Trophoblast cell (in vitro differentiated cells and primary cell): ENCODE measurements around the gene ALPP.

Source experiments
- DNase-seq, 2 donors: peaks; one replicate each; pipeline ENCODE4 v3.0.0-alpha.2; 2016
- H2AFZ ChIP-seq: 2 replicates; pipeline ENCODE4 v1.6.1; 2013; ENCODE audit warnings: low read length, moderate library complexity, mild to moderate bottlenecking; ENCODE audit not compliant: insufficient read depth, poor library complexity
- H2AK5ac ChIP-seq: 2 replicates; pipeline ENCODE4 v1.6.1; 2013; ENCODE audit warnings: mild to moderate bottlenecking, low read length
- H2BK120ac ChIP-seq: 2 replicates; pipeline ENCODE4 v1.6.1; 2013; ENCODE audit warnings: low read length, mild to moderate bottlenecking, moderate library complexity; ENCODE audit not compliant: insufficient read depth, poor library complexity
- H2BK12ac ChIP-seq: 2 replicates; pipeline ENCODE4 v1.6.1; 2013; ENCODE audit warnings: mild to moderate bottlenecking, low read length, moderate library complexity
- H2BK5ac ChIP-seq: 2 replicates; pipeline ENCODE4 v1.6.1; 2013; ENCODE audit warnings: low read length, low read depth, moderate library complexity, mild to moderate bottlenecking; ENCODE audit not compliant: poor library complexity
- H3K14ac ChIP-seq: 2 replicates; pipeline ENCODE4 v1.6.1; 2013; ENCODE audit warnings: mild to moderate bottlenecking, low read length
- H3K18ac ChIP-seq: 2 replicates; pipeline ENCODE4 v1.6.1; 2013; ENCODE audit warnings: mild to moderate bottlenecking, low read length
- H3K23ac ChIP-seq: 2 replicates; pipeline ENCODE4 v1.6.1; 2013; ENCODE audit warnings: low read length
- H3K27ac ChIP-seq: 2 replicates; pipeline ENCODE4 v1.5.1; 2013; ENCODE audit warnings: low read depth, mild to moderate bottlenecking, inconsistent platforms, low read length, moderate library complexity
- H3K27me3 ChIP-seq: 2 replicates; pipeline ENCODE4 v1.6.1; 2013; ENCODE audit warnings: inconsistent platforms, mild to moderate bottlenecking, low read length, moderate library complexity; ENCODE audit not compliant: insufficient read depth
- H3K36me3 ChIP-seq, 2 experiments: 1 replicate in 1 of 2; 2 replicates in 1 of 2; pipeline ENCODE4 v1.6.1; 2013; ENCODE audit warnings: low read length in 2 of 2, mild to moderate bottlenecking in 2 of 2, moderate library complexity in 1 of 2; ENCODE audit not compliant: insufficient read depth in 2 of 2, control insufficient read depth in 1 of 2
- H3K4ac ChIP-seq: 2 replicates; pipeline ENCODE4 v1.6.1; 2013; ENCODE audit warnings: low read depth, mild to moderate bottlenecking, low read length, moderate library complexity
- H3K4me1 ChIP-seq, 2 experiments: 1 replicate in 1 of 2; 2 replicates in 1 of 2; pipeline ENCODE4 v1.6.1; 2013; ENCODE audit warnings: low read length in 2 of 2, mild to moderate bottlenecking in 2 of 2, moderate library complexity in 1 of 2; ENCODE audit not compliant: insufficient read depth in 2 of 2, control insufficient read depth in 1 of 2
- H3K4me2 ChIP-seq: 2 replicates; pipeline ENCODE4 v1.6.1; 2013; ENCODE audit warnings: inconsistent platforms, mild to moderate bottlenecking, low read length, moderate library complexity
- H3K4me3 ChIP-seq: 2 replicates; pipeline ENCODE4 v1.5.1; 2013; ENCODE audit warnings: mild to moderate bottlenecking, low read depth, low read length, inconsistent platforms
- H3K79me1 ChIP-seq: one replicate; pipeline ENCODE4 v1.6.1; 2013; ENCODE audit warnings: low read length
- H3K79me2 ChIP-seq: 2 replicates; pipeline ENCODE4 v1.6.1; 2013; ENCODE audit warnings: low read length, mild to moderate bottlenecking; ENCODE audit not compliant: control insufficient read depth, insufficient read depth, poor library complexity
- H3K9ac ChIP-seq: 2 replicates; pipeline ENCODE4 v1.6.1; 2013; ENCODE audit warnings: mild to moderate bottlenecking, low read length
- H3K9me3 ChIP-seq: 2 replicates; pipeline ENCODE4 v1.6.1; 2013; ENCODE audit warnings: low read depth, mild to moderate bottlenecking, control low read depth, inconsistent platforms, low read length; ENCODE audit not compliant: insufficient read depth
- H4K12ac ChIP-seq: 2 replicates; pipeline ENCODE4 v1.6.1; 2013; ENCODE audit warnings: low read depth, mild to moderate bottlenecking, low read length, moderate library complexity
- H4K8ac ChIP-seq: 2 replicates; pipeline ENCODE4 v1.6.1; 2013; ENCODE audit warnings: low read depth, mild to moderate bottlenecking, low read length, moderate library complexity
- H4K91ac ChIP-seq: one replicate; pipeline ENCODE4 v1.6.1; 2013; ENCODE audit warnings: low read depth, mild to moderate bottlenecking, low read length, moderate library complexity
- WGBS: extraction: QIAGEN DNeasy Blood & Tissue Kit; methylation state at CpG from one replicate; pipeline ENCODE4 v1.1.7; 2013; ENCODE audit warnings: missing lambda C conversion rate; ENCODE audit not compliant: insufficient read length, insufficient coverage; ENCODE audit errors: extremely low coverage; 5-methylcytosine and 5-hydroxymethylcytosine counted together

The ALPP gene

DNA sequence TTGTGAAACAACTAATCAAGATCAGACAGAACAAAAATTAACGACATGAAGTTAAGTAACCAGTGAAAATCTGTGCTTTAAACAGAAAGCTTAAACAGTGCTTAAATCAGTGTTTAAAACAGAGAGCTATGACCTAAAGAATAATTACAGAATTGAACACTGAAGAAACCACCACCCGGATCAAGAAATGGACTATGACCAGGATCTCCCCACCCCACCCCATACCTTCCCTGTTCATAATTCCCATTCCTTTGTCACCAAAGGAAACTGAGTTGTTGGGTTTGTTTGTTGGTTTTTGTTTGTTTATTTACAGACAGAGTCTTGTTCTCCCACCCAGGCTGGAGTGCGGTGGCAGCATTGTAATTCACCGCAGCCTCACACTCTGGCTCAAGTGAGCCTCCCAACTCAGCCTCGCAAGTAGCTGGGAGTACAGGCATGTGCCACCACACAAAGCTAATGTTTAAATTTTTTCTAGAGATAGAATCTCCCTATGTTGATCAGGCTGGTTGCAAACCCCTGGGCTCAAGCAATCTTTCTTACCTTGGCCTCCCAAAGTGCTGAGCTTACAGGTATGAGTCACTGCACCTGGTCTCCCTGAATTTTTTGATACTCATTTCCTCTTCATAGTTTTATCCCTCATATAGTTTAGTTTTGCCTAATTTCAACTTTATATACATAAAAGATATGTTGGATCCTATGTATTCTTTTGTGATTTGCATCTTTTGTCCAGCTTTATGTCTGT, 19.9 kb downstream of the ALPP start:
- no peak overlapping the region for H4K12ac ChIP-seq
- H3K18ac ChIP-seq, result no peak overlapping the region
- H3K14ac ChIP-seq, result no peak overlapping the region
- peaks cover 2% of the 10 kb centered on the region for H3K79me1 ChIP-seq
- no peak overlapping the region for H2AFZ ChIP-seq
- no peak overlapping the region for H4K91ac ChIP-seq
- no peaks in the 10 kb centered on the region for H3K36me3 ChIP-seq
- H3K4me1 ChIP-seq, result no peaks in the 10 kb centered on the region
- no peak overlapping the region for H2BK12ac ChIP-seq
- no peak overlapping the region for H3K4ac ChIP-seq
- H3K4me3 ChIP-seq, result no peak overlapping the region
- no peak overlapping the region for H4K8ac ChIP-seq
- H2AK5ac ChIP-seq, result no peak overlapping the region
- no peak overlapping the region for H3K9ac ChIP-seq
- peak in 1 of 2 donors; percentile 25 for DNase-seq
- H3K79me2 ChIP-seq, result no peaks in the 10 kb centered on the region
- no peaks in the 10 kb centered on the region for H3K9me3 ChIP-seq
- H3K23ac ChIP-seq, result no peak overlapping the region
- no peak overlapping the region for H3K27ac ChIP-seq
- no CpG with 5 or more reads among the region's 5 CpGs for WGBS
- no peak overlapping the region for H2BK5ac ChIP-seq
- no peak overlapping the region for H2BK120ac ChIP-seq
- no peaks in the 10 kb centered on the region for H3K27me3 ChIP-seq
- H3K4me2 ChIP-seq, result no peak overlapping the region

DNA sequence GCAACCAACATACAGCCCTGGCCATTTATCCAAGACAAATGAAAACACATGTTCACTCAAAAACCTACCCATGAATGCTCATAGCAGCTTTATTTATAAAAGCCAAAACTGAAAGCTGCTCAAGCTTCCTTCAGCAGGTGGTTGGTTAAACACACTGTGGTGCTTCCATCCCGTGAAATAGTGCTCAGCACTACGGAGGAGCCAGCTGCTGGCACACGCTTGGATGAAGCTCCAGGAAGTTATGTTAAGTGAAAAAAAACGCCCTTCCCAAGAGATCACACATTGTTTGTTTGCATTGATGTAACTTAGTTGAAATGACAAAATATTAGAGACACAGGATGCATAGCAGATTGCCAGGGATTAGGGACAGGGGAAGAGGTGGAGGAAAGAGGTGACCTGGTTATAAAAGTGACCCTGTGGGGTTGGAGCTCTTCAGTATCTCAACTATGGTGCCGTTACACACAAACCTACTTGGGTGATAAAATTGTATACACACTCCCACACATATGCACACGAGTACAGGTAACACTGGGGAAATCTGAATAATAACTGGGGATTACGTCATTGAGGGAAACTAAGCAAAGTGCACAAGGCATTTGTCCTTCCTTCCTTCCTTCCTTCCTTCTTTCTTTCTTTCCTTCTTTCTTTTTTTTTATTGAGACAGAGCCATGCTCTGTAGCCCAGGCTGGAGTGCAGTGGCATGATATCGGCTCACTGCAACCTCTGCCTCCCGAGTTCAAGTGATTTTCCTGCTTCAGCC, 21.9 kb downstream of the ALPP start:
- Histone ChIP-seq H3K27me3 (no peaks in the 10 kb centered on the region), H3K27ac (no peak overlapping the region), H4K8ac (no peak overlapping the region), H4K12ac (no peak overlapping the region), H2BK5ac (no peak overlapping the region), H3K23ac (no peak overlapping the region), H3K18ac (no peak overlapping the region), H2BK12ac (no peak overlapping the region), H3K9ac (no peak overlapping the region), H3K4me3 (no peak overlapping the region), H3K4me2 (no peak overlapping the region), H3K9me3 (no peaks in the 10 kb centered on the region), H3K79me2 (no peaks in the 10 kb centered on the region), H3K36me3 (no peaks in the 10 kb centered on the region), H2AK5ac (no peak overlapping the region), H2AFZ (no peak overlapping the region), H3K14ac (no peak overlapping the region), H4K91ac (no peak overlapping the region), H3K4ac (no peak overlapping the region), H2BK120ac (no peak overlapping the region), H3K4me1 (no peaks in the 10 kb centered on the region), H3K79me1 (peaks cover 2% of the 10 kb centered on the region)
- no peak for DNase-seq
- no CpG with 5 or more reads among the region's 9 CpGs for WGBS

DNA sequence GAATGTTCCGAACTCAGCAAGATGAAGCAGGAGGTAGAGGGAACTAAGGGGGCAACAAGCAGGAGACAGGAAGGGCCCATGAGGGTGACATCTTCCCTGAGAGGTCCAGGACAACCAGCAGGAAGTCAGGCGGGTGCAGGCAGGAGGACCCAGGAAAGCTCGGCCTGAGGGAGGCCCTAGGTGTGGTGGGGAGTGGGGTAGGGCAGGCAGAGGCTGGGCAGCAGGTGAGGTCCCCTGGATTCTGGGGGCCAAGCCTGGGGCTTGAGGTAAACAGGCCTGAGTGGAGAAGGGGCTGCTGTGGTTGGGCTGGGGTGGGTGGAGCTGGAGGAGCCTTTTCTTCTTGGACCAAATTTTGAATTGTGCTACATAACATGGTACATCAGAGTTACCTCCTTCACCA, 24.0 kb downstream of the ALPP start:
- no peaks in the 10 kb centered on the region for H3K79me1 ChIP-seq
- H2BK12ac ChIP-seq, result no peak overlapping the region
- H2BK120ac ChIP-seq, result no peak overlapping the region
- no peak overlapping the region for H3K23ac ChIP-seq
- no peak overlapping the region for H4K12ac ChIP-seq
- H3K9me3 ChIP-seq, result no peaks in the 10 kb centered on the region
- H4K8ac ChIP-seq, result no peak overlapping the region
- H3K27me3 ChIP-seq, result no peaks in the 10 kb centered on the region
- no peaks in the 10 kb centered on the region for H3K4me1 ChIP-seq
- H3K18ac ChIP-seq, result no peak overlapping the region
- H2BK5ac ChIP-seq, result no peak overlapping the region
- no peak overlapping the region for H3K4ac ChIP-seq
- H3K9ac ChIP-seq, result no peak overlapping the region
- H3K4me3 ChIP-seq, result no peak overlapping the region
- H2AK5ac ChIP-seq, result no peak overlapping the region
- H3K36me3 ChIP-seq, result no peaks in the 10 kb centered on the region
- WGBS, result no CpG with 5 or more reads among the region's 3 CpGs
- no peak overlapping the region for H3K27ac ChIP-seq
- DNase-seq, result no peak
- H3K79me2 ChIP-seq, result no peaks in the 10 kb centered on the region
- H2AFZ ChIP-seq, result no peak overlapping the region
- H3K4me2 ChIP-seq, result no peak overlapping the region
- no peak overlapping the region for H4K91ac ChIP-seq
- no peak overlapping the region for H3K14ac ChIP-seq

GRCh38 chr2:232405943-232406510, 27.5 kb downstream of the ALPP start:
- no peaks in the 10 kb centered on the region for H3K79me2 ChIP-seq

More at GRCh38 chr2:232405943-232406510, 27.5 kb downstream of the ALPP start:
- H2BK120ac ChIP-seq, result no peak overlapping the region
- no peak overlapping the region for H2BK12ac ChIP-seq
- H3K9ac ChIP-seq, result no peak overlapping the region
- H3K18ac ChIP-seq, result no peak overlapping the region
- no peak overlapping the region for H3K4ac ChIP-seq
- no peak overlapping the region for H4K91ac ChIP-seq
- no peak for DNase-seq
- H2AFZ ChIP-seq, result no peak overlapping the region
- no peak overlapping the region for H4K12ac ChIP-seq
- no peak overlapping the region for H3K23ac ChIP-seq
- H3K4me1 ChIP-seq, result no peaks in the 10 kb centered on the region
- H3K79me1 ChIP-seq, result no peaks in the 10 kb centered on the region
- H3K4me2 ChIP-seq, result no peak overlapping the region
- no CpG with 5 or more reads among the region's 11 CpGs for WGBS
- H3K4me3 ChIP-seq, result no peak overlapping the region
- no peak overlapping the region for H3K27ac ChIP-seq
- no peak overlapping the region for H3K14ac ChIP-seq
- H4K8ac ChIP-seq, result no peak overlapping the region
- no peaks in the 10 kb centered on the region for H3K36me3 ChIP-seq
- no peak overlapping the region for H2AK5ac ChIP-seq
- H2BK5ac ChIP-seq, result no peak overlapping the region
- no peaks in the 10 kb centered on the region for H3K27me3 ChIP-seq
- peaks cover 2% of the 10 kb centered on the region for H3K9me3 ChIP-seq
